ENCODE data around the gene NLGN4Y.

The NLGN4Y gene

GRCh38 chrY:14679181-14679580, 154.9 kb downstream of the NLGN4Y start:
- no peak for DNase-seq

DNA sequence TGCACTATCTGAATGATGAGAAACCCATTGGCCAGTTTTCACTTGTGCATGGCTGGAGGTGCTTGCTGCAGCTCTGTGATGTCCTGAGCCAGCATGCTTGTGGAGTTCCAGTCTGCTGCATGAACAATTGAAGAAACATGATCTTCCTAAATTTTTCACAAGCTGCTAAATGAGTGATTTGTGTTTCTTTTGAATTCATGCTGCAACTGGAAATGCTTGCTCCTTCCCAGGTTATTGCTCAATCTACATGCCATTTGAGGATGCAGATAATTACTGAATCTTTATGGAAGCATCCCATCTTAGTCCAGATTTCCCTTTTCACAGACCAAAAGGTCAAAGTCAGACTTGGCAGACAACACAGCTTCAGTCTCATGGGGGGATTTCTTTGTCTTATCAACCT, 170.2 kb downstream of the NLGN4Y start:
- no peak for DNase-seq

DNA sequence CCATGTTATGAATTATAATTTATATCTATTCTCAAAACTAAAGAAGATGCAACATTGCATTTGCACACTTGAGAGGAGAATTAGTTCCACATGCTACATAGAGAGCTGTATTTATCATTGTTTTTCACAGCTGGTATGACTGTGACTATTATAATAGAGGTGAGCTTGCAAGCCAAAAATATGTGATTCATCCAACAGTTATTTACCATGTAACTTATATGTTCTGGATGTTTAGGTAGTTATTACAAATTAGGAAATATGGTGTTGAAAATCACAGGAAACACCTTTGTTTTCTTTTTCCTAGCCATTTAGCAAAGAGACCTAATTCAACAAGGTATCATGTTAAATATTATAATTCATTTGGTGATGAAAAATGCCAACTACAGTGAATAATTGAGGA, 183.8 kb downstream of the NLGN4Y start:
- no peak for DNase-seq

- no peak for DNase-seq
Measured at GRCh38 chrY:14741596-14741995, 217.3 kb downstream of the NLGN4Y start.

- no peak for DNase-seq
Measured at GRCh38 chrY:14748329-14748728, 224.0 kb downstream of the NLGN4Y start.

- DNase-seq: no peak
Measured at GRCh38 chrY:14755571-14755970, 231.2 kb downstream of the NLGN4Y start.

DNA sequence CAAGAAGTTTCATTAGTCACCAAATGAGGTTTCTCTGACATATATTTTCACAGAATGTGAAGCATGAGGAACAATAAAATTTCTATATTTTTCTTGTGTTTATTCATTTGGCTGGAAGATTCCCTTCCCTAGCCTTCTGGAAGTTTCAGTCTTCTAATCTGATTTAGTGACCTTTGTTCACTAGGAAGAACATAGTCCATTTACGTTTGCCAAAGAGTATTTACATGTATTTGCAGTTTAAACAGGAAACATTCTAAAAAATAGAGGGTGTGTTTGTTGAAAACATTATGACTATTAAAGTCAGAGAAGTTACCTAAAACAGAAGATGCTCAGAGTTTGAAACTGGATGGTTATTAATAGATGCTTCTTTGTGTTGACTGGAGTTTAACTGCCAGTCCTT, 238.6 kb downstream of the NLGN4Y start:
- DNase-seq: no peak

DNA sequence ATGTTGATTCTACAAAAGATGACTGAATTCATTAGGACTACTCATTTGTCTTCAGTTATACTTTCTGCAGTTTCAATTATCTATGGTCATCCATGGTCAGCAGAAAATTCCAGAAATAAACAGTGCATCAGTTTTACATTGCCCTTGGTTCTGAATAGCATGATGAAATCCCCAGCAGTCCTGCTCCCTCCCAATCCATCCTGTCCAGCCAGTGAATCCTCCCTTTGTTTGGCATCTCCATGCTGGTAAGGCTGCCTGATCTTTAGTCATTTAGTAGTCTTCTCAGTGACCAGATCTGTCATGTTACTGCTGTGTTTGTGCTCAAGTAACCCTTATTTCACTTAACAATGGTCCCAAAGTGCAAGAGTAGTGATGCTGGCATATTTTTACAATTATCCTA, 239.3 kb downstream of the NLGN4Y start:
- no peak for DNase-seq

DNA sequence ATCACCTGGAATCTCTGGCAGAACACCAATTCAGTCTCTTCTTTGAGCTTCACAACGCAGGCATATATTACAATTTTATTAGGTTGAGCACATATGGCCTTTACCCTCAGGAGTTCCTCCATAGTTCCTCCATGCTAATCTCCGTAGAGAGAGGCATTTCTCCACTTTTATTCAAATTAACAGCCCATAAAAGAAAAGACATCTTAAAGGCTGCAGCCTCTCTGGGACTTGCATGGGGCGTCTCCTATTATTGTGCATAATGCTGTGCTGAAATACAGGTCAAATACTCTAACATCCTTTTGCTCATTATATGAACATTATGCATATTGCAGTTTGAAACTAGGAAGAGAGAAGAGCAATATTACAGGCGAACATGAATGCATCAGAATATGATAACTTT, 253.9 kb downstream of the NLGN4Y start:
- no peak for DNase-seq

DNA sequence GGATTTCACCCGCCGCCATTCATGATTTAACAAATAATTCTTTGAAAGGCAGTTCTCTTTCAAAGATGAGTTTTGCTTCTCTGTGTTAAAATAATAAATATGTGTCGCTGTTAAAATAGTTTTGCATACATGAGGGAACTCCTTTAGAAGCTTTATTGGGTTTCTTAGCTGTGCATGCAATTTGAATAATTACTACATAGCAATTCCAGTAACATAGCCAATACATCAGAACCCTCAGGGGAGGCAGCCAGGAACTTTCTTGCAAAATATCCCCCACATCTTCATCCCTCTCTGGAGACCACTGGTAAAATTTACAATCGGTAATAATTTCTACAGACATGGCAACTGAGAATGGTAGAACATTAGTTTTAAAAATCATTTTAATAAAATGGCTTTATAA, 268.8 kb downstream of the NLGN4Y start:
- no peak for DNase-seq

DNA sequence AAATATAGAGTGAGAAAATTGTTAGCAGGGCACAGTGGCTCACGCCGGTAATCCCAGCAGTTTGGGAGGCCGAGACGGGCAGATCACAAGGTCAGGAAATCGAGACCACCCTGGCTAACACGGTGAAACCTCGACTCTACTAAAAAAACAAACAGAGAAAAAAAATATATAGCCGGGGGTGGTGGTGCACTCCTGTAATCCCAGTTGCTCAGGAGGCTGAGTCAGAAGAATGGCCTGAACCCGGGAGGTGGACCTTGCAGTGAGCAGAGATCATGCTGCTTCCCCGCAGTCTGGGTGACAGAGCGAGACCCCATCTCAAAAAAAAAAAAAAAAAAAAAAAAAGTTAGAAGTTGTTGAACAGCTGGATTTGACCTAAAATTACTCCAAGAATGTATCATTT, 269.3 kb downstream of the NLGN4Y start:
- DNase-seq: no peak

GRCh38 chrY:14798010-14798409, 273.7 kb downstream of the NLGN4Y start:
- no peak for DNase-seq

DNA sequence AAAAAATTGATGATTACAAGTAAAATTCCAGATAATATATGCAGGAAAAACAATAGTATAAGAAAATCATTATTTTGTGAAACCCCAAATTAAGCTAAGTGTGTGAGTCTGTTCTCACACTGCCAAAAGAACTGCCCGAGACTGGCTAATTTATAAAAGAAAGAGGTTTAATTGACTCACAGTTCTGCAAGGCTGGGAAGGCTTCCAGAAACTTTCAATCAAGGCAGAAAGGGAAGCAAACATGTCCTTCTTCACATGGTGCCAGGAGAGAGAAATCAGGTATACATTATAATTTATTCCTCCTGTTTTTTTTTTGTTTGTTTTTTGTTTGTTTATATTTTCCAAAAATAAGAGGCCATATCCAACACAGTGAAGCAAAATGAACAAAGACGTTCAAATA, 276.8 kb downstream of the NLGN4Y start:
- no peak for DNase-seq

DNA sequence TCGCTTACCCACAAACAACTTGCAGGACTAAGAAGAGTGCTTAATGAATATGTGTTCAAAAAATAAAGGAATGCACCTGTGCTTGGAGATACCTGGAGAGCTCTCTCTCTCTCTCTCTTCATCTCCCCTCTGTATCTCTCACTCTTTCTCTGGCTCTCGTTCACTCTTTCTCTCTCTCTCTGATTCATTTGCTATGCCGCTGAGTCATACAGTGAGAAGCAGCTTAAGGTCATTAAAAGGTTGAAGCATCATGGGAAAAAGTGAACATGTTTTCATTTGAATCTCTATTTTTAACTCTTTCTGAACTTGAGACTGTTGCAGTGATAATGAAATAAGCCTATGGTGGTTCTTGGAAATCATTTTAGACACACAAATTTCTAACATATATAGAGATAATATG, 277.8 kb downstream of the NLGN4Y start:
- no peak for DNase-seq

DNA sequence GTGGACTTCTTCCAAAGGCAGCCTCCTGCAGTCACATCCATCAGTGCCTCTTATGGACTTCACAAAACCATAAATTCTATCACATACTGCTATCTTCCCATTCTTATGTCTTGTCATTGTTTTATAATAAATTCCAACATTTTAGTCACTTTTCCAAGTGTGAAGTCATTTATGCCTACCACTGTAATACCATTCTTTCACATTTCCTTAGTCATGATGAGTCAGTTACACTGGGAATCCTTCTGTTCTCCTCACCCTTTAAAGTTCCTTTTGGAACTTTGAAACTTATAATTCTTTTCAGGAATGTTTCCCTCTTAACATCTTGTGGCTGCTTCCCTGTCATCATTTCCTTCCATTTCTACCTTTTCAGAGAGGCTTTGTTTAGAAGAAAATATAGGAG, 279.7 kb downstream of the NLGN4Y start:
- DNase-seq: no peak

- no peak for DNase-seq
Measured at GRCh38 chrY:14818452-14818851, 294.1 kb downstream of the NLGN4Y start.

DNA sequence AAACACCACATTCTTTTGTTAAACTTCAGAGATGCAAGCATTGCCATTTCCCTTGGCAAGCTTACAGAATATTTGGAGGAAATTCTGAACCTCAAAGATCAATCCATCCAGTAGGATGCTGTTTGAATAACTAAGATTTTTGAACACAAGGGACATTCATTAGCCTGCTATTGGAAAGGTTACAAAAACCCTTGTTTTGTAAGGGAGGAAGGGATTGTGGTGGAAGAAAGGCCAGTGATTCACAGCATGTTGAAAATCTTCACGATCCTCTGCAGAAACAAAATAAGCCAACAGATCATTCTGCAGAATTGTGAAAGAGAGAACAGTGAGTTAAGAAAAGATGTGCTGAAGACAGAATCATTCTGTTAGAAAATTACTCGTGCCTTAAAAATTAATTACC, 297.9 kb downstream of the NLGN4Y start:
- no peak for DNase-seq

DNA sequence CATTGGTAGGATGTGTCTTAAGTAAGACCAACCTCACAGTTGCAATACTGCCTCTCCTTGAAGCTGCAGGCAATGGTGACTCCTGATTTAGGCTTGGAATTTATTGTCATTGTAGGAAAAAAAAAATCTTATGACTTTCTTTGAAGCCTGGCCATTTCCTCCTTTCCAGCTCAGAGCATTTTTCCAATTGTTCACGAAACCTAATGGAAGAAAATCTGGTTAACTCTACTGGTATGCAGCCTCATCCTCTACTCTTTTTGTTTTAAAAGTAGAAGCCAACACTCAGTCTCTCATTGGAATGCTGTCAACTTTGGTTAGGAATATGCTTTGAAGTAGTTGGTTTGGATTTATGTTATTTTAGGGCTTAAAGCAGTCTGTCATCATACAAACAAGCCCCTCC, 298.6 kb downstream of the NLGN4Y start:
- no peak for DNase-seq

DNA sequence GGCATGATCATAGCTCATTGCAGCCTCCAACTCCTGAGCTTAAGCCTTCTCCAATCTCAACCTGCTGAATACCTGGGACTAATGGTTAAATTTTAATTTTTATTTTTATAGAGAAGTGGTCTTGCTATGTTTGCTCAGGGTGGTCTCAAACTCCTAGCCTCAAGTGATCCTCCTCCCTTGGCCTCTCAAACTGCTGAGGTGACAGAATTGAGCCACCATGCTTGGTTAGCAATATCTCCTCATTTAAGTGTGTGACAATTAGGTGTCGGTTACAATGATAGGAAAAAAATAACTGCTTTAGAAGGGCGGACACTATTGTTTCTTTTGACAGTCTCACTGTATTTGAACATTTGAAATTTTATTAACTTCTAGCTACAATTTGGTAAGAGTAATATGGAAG, 300.3 kb downstream of the NLGN4Y start:
- DNase-seq: no peak

GRCh38 chrY:14825728-14826127, 301.4 kb downstream of the NLGN4Y start:
- no peak for DNase-seq

- DNase-seq: no peak
Measured at GRCh38 chrY:14828531-14828930, 304.2 kb downstream of the NLGN4Y start.

GRCh38 chrY:14829366-14829885, 305.1 kb downstream of the NLGN4Y start:
- DNase-seq: no peak

GRCh38 chrY:14834103-14835060, 310.1 kb downstream of the NLGN4Y start:
- no peak for DNase-seq

GRCh38 chrY:14837466-14837865, 313.1 kb downstream of the NLGN4Y start:
- no peak for DNase-seq

DNA sequence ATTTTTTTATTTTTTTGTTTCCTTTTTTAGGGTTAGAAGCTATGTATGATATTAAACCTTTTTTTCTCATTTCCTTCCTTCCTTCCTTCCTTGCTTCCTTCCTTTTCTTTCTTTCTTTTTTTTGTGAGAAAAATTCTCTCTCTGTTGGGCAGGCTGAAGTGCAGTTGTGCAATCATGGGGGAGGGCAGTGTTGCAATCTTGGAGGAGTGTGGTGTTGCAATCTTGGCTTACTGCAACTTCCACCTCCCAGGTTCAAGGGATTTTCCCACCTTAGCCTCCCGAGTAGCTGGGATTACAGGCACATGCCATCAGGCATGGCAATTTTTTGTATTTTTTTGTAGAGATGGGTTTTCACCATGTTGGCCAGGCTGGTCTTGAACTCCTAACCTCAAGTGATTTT, 326.4 kb downstream of the NLGN4Y start:
- no peak for DNase-seq

Data from stimulated activated CD4-positive, alpha-beta T cell treated with anti-CD3 and anti-CD28 coated beads, Interleukin-2, amount 100 ng/mL, for 48 hours (primary cell).